ENCODE data around the gene MLNR.

MLNR gene

DNA sequence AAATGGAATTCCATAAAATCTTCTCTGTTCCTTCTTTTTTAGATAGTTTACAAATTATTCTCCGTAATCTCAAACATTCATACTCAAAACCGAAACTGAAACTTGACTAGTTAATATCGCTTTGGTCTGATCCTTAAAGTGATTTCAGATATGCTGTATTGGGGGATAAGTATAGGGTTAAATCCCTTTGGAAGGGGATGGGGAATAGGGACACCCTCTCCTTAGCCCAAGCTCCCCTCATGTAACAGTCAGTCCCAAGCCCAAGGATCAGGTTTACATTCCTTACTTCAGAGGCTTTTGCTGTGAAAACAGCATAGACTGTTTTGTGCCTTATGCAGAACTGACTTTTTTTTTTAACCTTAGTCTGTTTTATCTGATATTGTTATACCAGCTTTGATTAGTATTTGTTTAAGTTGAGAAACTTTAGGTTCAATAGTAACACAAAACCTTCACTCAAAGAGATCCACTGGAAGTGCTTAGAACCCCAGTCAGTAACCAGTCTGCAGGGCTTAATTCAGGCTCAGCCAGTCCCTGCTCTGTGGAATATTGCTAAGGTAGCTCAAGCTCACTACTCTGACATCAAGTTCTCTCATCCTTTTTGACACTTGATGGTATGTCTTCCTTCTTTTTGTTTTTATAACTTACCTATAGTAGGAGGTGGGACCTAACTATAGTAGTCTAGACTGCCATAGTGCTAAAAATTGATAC lies 38.1 kb downstream of the MLNR start:
- Histone ChIP-seq H3F3A (ENCODE audit: control insufficient read depth, insufficient read depth) (no peaks in the 10 kb centered on the region), H3K36me3 (ENCODE audit: control insufficient read depth, low read length) (peaks cover 42% of the 10 kb centered on the region), H3K27ac (ENCODE audit: low read depth, low read length) (no peak overlapping the region), H4K20me1 (ENCODE audit: control insufficient read depth, insufficient read depth, low read depth, low read length) (no peaks in the 10 kb centered on the region), H3K9me2 (replicated peaks; ENCODE audit: control insufficient read depth, low read length) (no peaks in the 10 kb centered on the region), H3K4me2 (ENCODE audit: low read length) (no peak overlapping the region), H3K79me2 (ENCODE audit: control insufficient read depth, low read length) (no peaks in the 10 kb centered on the region), H3K4me1 (ENCODE audit: control insufficient read depth, low read length) (no peaks in the 10 kb centered on the region), H3K4me3 (ENCODE audit: low read length) (no peak overlapping the region), H3K27me3 (ENCODE audit: control insufficient read depth, low read length) (no peaks in the 10 kb centered on the region), H3K9me3 (ENCODE audit: control insufficient read depth, insufficient read depth, low read length) (no peaks in the 10 kb centered on the region)
- TF ChIP-seq EZH2phosphoT487 (IDR thresholded peaks at IDR 0.05; ENCODE audit: borderline replicate concordance, low read length): no peak
- TF ChIP-seq, protein P1, sequence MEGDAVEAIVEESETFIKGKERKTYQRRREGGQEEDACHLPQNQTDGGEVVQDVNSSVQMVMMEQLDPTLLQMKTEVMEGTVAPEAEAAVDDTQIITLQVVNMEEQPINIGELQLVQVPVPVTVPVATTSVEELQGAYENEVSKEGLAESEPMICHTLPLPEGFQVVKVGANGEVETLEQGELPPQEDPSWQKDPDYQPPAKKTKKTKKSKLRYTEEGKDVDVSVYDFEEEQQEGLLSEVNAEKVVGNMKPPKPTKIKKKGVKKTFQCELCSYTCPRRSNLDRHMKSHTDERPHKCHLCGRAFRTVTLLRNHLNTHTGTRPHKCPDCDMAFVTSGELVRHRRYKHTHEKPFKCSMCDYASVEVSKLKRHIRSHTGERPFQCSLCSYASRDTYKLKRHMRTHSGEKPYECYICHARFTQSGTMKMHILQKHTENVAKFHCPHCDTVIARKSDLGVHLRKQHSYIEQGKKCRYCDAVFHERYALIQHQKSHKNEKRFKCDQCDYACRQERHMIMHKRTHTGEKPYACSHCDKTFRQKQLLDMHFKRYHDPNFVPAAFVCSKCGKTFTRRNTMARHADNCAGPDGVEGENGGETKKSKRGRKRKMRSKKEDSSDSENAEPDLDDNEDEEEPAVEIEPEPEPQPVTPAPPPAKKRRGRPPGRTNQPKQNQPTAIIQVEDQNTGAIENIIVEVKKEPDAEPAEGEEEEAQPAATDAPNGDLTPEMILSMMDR (IDR thresholded peaks at IDR 0.05; ENCODE audit: low read depth, low read length, poor library complexity, severe bottlenecking): no peak

DNA sequence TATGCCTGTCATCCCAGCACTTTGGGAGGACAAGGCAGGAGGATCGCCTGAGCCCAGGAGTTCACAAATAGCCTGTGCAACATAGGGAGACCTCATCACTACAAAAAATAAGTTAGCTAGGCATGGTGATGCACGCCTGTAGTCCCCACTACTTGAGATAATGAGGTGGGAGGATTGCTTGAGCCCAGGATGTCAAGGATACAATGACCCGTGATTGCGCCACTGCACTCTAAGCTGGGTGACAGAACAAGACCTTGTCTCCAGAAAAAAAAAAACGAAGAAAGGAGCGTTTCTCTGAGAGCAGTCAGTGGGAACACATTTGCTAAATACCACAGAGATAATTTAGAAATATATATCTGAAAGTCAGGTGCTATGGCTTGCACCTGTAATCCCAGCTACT lies 39.4 kb downstream of the MLNR start:
- H3K9me3 ChIP-seq (ENCODE audit: control insufficient read depth, insufficient read depth, low read length): no peaks in the 10 kb centered on the region

DNA sequence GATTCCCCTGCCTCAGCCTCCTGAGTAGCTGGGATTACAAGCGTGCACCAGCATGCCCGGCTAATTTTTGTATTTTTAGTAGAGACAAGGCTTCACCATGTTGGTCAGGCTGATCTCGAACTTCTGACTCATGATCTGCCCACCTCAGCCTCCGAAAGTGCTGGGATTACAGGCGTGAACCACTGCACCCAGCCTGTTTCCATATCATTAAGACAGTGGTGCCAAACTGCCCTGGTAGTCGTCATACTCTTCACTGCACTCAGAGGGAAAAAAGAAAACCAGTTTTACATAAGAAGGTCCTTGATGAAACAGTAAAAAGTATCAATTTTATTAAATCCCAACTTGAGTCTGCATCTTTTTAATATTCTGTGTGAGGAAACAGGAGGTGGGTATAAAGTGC lies 42.5 kb downstream of the MLNR start:
- H3K27ac ChIP-seq (ENCODE audit: low read depth, low read length): no peak overlapping the region
- H3K4me1 ChIP-seq (ENCODE audit: control insufficient read depth, low read length): no peaks in the 10 kb centered on the region
- no peak overlapping the region for H3K4me3 ChIP-seq (ENCODE audit: low read length)
- H4K20me1 ChIP-seq (ENCODE audit: control insufficient read depth, insufficient read depth, low read depth, low read length): no peaks in the 10 kb centered on the region
- H3K27me3 ChIP-seq (ENCODE audit: control insufficient read depth, low read length): no peaks in the 10 kb centered on the region
- H3K9me3 ChIP-seq (ENCODE audit: control insufficient read depth, insufficient read depth, low read length): no peaks in the 10 kb centered on the region
- no peaks in the 10 kb centered on the region for H3K9me2 ChIP-seq (replicated peaks; ENCODE audit: control insufficient read depth, low read length)
- no peak for TF ChIP-seq EZH2phosphoT487 (IDR thresholded peaks at IDR 0.05; ENCODE audit: borderline replicate concordance, low read length)
- TF ChIP-seq, protein P1 (IDR thresholded peaks at IDR 0.05; ENCODE audit: low read depth, low read length, poor library complexity, severe bottlenecking): no peak
- H3K36me3 ChIP-seq (ENCODE audit: control insufficient read depth, low read length): peaks cover 27% of the 10 kb centered on the region
- no peaks in the 10 kb centered on the region for H3F3A ChIP-seq (ENCODE audit: control insufficient read depth, insufficient read depth)
- no peak overlapping the region for H3K4me2 ChIP-seq (ENCODE audit: low read length)
- no peaks in the 10 kb centered on the region for H3K79me2 ChIP-seq (ENCODE audit: control insufficient read depth, low read length)

More for the DNA sequence above, 39.4 kb downstream of the MLNR start:
- no peak overlapping the region for H3K4me3 ChIP-seq (ENCODE audit: low read length)
- no peaks in the 10 kb centered on the region for H3K9me2 ChIP-seq (replicated peaks; ENCODE audit: control insufficient read depth, low read length)
- TF ChIP-seq EZH2phosphoT487 (IDR thresholded peaks at IDR 0.05; ENCODE audit: borderline replicate concordance, low read length): no peak
- TF ChIP-seq, protein P1 (IDR thresholded peaks at IDR 0.05; ENCODE audit: low read depth, low read length, poor library complexity, severe bottlenecking): no peak
- no peak overlapping the region for H3K27ac ChIP-seq (ENCODE audit: low read depth, low read length)
- no peak overlapping the region for H3K4me2 ChIP-seq (ENCODE audit: low read length)
- H3K36me3 ChIP-seq (ENCODE audit: control insufficient read depth, low read length): peaks cover 41% of the 10 kb centered on the region
- H3K4me1 ChIP-seq (ENCODE audit: control insufficient read depth, low read length): no peaks in the 10 kb centered on the region
- no peaks in the 10 kb centered on the region for H3K27me3 ChIP-seq (ENCODE audit: control insufficient read depth, low read length)
- no peaks in the 10 kb centered on the region for H4K20me1 ChIP-seq (ENCODE audit: control insufficient read depth, insufficient read depth, low read depth, low read length)
- H3F3A ChIP-seq (ENCODE audit: control insufficient read depth, insufficient read depth): no peaks in the 10 kb centered on the region
- H3K79me2 ChIP-seq (ENCODE audit: control insufficient read depth, low read length): no peaks in the 10 kb centered on the region

Measured in DOHH2 (cell line).